HFF-Myc (cell line): ENCODE measurements around the gene RNPS1.

Experiments used
- DNase-seq: peaks from one replicate; pipeline ENCODE4 v3.0.0-alpha.2; 2011; ENCODE audit warnings: low read depth; ENCODE audit errors: extremely low read depth
- H3K4me3 ChIP-seq: replicated peaks from 2 replicates; pipeline ENCODE4 v1.5.1; 2011; ENCODE audit warnings: low read depth, mild to moderate bottlenecking, control low read depth, low read length
- CTCF ChIP-seq: IDR thresholded peaks from 2 replicates; pipeline ENCODE4 v1.5.1; 2012; ENCODE audit warnings: mild to moderate bottlenecking, low read depth, low read length, control low read depth; ENCODE audit errors: missing control alignments

The RNPS1 gene

GRCh38 chr16:2282262-2282661, 14.3 kb upstream of the RNPS1 start:
- TF ChIP-seq CTCF = no peak
- H3K4me3 ChIP-seq = no peak overlapping the region
- no peak for DNase-seq

- no peak overlapping the region for H3K4me3 ChIP-seq
- no peak for TF ChIP-seq CTCF
- DNase-seq = no peak
Measured at GRCh38 chr16:2280981-2281542, 13.1 kb upstream of the RNPS1 start.

GRCh38 chr16:2280461-2280860, 12.5 kb upstream of the RNPS1 start:
- no peak for DNase-seq
- no peak for TF ChIP-seq CTCF
- no peak overlapping the region for H3K4me3 ChIP-seq

- no peak for DNase-seq
- no peak for TF ChIP-seq CTCF
- H3K4me3 ChIP-seq = no peak overlapping the region
Measured at GRCh38 chr16:2278956-2279800, 11.3 kb upstream of the RNPS1 start.

GRCh38 chr16:2278272-2278608, 10.3 kb upstream of the RNPS1 start:
- no peak for DNase-seq
- peak; percentile 9 for TF ChIP-seq CTCF

GRCh38 chr16:2277466-2278271, 9.7 kb upstream of the RNPS1 start:
- TF ChIP-seq CTCF = no peak
- no peak for DNase-seq
- H3K4me3 ChIP-seq = no peak overlapping the region

More at GRCh38 chr16:2278272-2278608, 10.3 kb upstream of the RNPS1 start:
- H3K4me3 ChIP-seq = no peak overlapping the region
